Daoy (cell line): ENCODE data around the gene NUDT4B. TPM values are rescaled to one million over a fixed set of nuclear protein-coding genes. Genes with fewer than 3 reads are reported as not detected.
"Not testable (repeated sequence)": the region's sequence is repeated elsewhere in the genome, so short reads cannot be mapped to it uniquely, and the experiment has no call there.

ENCODE experiments used
- DNase-seq: peaks from one replicate; pipeline ENCODE4 v3.0.0-alpha.2; 2015; ENCODE audit warnings: low read depth
- total RNA-seq: library from RNA; depleted of rRNA; stranded (reverse); fragments of >200 nt; shearing (Covaris generic); gene quantifications from 2 replicates; pipeline ENCODE4 v1.2.3, GENCODE V29; 2014; rRNA removed

NUDT4B gene
- 5.7 and 30.9 TPM in 2 replicates for total RNA-seq

DNA sequence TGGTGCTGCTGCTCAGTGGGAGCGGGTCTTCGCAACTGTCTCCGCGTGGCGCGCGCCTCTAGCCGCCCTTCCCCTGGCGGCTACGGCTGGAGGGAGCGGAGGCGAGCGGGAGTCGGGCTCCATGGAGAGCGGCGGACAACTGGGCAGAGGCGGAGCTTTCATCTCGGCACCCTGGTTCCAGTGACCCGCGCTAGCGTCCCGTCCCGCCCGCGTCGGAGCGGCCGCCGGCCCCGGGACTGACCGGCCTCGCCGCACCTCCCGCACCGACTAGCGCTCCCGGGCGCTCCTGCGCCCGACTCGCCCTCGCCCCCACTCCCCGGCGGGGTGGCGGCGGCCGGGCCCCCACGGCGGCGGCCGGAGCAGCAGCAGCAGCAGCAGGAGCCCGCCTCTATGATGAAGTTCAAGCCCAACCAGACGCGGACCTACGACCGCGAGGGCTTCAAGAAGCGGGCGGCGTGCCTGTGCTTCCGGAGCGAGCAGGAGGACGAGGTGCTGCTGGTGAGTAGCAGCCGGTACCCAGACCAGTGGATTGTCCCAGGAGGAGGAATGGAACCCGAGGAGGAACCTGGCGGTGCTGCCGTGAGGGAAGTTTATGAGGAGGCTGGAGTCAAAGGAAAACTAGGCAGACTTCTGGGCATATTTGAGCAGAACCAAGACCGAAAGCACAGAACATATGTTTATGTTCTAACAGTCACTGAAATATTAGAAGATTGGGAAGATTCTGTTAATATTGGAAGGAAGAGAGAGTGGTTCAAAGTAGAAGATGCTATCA lies at the start of gene NUDT4B:
Gene NUDT4B (plus strand): TSS at position 212 of the 772 bp plus-strand sequence. CDS start 179 bp downstream, at position 391.
- DNase-seq, result not testable (repeated sequence)

DNA sequence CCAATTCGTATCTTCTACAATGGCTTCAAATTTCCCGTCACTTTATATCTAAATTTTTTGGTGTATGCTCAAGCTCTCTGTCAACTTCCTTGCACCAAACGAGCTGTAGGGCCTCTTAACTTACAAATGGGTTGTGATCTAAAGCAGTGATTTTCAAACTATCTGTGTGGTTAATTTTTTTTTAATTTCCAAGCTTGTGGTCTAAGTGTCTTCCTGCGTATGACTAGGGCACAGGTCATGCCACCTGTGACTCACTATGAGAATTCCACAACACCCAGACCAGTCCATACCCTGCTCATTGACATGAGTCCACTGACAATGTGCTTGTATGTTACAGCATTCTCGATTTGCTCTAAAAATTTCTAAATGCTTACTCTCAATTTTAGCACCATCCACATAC lies 49.2 kb upstream of the NUDT4B start:
- DNase-seq, result not testable (repeated sequence)

DNA sequence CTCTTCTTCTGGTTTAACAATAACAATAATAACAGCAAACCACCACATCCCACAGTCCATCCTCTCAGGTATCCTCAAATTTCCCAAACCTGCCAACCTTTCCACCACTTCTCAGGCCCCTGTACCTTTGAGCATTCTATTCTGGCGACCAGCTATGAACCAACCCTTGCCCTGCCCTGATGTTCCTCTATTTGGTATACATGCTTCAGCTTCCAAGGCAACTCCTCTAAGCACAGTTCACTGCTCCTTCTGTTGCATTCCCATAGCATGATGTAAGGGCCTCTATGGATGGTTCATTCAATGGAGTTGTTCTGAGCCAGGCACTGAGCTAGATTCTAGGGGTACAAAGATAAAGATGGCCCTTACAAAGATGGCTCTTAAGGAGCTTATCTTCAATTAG lies 46.3 kb upstream of the NUDT4B start:
- DNase-seq, result not testable (repeated sequence)

GRCh38 chr1:148703973-148704591 lies 44.5 kb upstream of the NUDT4B start:
- not testable (repeated sequence) for DNase-seq

DNA sequence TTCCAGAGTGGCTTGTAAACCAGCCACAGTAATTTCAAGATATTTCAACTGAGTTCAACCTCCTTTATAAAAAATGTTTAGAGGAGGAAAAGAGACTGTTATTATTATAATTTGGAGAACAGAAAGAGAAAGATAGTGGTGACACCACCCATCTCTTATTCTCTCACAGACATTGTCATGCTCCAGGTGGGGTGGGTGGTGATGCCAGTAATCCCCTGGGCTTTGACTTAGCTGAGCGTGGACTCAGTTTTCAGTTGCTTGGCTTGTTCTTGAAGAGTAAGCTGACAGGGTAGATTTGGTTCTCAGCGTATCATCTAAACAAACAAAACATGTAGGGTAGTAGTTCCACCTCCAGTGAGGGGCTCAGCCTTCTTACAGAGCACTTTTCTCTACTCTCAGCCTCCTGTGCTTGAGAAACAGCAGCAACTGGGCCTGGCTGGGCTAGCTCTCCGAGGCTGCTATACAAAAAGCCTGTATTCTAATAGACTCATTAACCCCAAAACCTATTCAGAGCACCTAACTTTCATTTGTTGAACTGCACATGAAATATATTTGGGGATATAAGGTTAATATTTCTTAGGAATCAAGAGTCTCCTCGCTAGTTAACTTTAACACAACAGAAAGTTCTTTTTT lies 43.1 kb upstream of the NUDT4B start:
- DNase-seq, result not testable (repeated sequence)

DNA sequence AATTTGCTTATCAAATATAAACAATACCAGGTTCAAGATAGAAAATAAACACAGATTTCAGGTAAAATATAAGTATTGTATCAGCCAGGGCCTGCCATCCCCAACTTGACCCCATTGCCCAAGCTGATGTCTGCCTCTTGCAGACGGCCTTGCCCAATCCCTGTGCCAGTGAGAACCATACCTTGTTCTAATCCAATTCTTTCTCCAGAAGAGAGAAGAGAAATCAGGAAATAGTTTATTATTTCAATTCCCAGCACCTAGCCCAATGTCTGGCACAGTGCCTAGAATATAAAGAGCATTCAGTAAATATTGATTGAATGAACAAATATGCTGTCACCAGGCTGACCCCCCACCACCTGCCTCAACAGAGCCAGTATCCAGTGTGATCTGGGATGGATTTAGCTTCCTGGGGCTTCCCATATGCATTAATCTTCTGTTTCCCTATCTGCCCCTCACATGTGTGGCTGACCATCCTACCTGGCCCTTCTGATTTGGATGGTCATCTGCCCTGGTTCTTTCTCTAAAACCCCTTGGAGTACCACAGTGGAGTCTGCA lies 39.7 kb upstream of the NUDT4B start:
- DNase-seq, result not testable (repeated sequence)

DNA sequence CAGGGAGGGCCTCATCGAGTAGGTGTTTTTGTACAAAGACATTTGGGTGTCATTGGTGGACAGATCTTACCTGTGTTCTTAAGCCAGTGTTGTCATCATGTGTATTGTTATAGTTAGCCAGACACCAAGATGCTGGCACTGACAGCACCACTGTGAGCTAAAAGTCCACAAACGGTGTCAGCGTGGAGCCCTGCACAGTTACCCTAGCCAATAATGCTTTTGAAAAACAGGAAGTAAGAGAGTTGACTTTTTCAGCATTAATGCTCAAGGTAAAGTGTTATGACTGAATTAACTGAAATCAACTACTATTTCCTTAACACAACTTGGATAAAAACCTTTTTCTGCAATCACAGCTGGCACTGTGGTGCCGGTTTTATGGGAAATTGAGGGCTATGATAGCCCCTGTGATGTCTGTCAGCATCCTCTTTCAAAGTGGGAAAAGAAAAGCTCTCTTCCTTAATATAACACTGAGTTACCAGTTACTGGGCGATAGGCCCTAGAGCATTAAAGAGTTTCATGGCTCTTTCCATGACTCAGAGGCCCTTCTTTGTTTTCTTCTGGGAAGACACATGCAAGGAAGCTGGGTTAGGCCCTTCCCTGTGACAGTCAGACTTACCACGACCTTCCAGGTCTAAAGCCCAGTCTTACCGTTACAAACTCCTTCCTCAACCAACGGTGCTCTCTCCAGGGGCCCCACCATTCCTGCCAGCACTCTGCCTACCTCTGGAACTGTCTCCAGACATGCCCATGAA lies 37.6 kb upstream of the NUDT4B start:
- DNase-seq, result not testable (repeated sequence)

DNA sequence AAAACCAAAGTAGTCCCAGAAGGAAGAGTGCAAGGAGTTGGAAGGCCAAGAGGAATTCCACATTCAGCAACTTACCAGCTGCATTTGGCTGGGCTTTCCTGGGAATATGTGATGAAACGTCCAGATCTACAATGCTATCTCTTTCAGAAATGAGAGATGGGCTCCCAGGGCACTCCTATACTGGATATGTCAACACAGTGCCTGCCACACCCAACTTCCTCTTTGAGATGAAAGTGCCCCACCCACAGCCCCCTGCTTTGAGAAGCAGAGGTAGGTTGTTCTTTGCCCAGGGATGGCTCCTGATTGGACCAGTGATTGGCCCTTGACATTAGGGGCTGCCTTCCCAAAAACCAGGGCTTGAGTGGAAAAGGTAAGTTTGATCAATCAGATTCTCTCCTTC lies 36.2 kb upstream of the NUDT4B start:
- DNase-seq, result not testable (repeated sequence)

DNA sequence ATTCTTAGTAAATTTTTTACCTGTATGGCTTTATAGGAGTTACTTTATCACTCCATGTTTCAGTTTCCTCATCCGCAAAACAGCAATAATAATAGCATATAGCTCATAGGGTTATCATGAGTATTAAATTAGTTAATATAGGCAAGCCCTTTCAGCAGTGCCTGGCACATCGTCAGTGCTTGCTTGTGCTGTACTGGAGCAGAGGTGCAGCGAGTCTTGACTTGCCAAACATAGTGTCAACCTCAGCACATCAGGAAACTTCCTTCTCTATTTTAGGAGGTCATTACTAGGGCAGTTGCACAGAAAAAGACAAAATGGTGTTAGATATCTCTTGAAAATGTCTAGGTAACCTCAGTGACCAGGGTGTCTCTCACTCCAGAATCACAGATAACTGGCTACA lies 33.1 kb upstream of the NUDT4B start:
- not testable (repeated sequence) for DNase-seq

GRCh38 chr1:148716966-148717520 lies 31.5 kb upstream of the NUDT4B start:
- DNase-seq, result not testable (repeated sequence)

GRCh38 chr1:148720918-148721317 lies 27.7 kb upstream of the NUDT4B start:
- not testable (repeated sequence) for DNase-seq

- not testable (repeated sequence) for DNase-seq
Observed at GRCh38 chr1:148722758-148723157, 25.8 kb upstream of the NUDT4B start.

DNA sequence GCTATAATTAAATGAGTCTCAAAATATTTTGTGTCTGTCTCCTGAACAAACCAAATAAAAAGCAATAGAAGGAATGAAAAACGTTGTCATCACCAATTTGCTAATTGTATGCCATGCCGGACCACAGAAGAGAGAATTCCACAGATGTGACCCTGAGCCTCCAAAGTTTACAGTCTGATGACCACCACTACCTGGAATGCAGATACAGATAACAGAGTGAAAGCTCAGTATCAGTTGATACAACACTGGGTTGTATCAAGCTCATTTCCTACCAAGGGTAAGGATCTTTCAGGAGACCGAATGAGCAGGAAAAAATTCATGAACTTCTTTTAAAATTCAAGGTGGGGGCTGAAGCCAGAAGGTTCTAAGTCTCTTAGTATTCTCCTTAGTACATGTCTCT lies 25.1 kb upstream of the NUDT4B start:
- not testable (repeated sequence) for DNase-seq

DNA sequence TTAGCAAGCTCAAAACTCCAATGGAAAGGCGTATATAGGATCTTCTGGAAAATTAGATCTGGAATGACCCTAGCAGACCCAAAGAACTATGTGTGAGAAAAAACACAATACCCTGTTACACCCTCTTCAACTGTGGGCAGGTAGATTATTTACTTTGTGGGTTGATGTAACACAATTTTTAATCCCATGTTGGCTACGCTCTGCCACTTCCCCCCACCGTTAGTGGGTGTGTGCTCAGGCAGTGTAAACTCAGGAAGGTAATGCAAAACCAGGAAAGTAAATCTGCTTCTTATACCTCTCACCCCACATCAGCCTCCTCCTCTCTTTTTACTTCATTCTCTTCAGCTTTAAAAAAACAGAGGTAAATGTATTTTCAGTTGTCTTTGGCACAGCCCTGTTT lies 23.7 kb upstream of the NUDT4B start:
- not testable (repeated sequence) for DNase-seq

DNA sequence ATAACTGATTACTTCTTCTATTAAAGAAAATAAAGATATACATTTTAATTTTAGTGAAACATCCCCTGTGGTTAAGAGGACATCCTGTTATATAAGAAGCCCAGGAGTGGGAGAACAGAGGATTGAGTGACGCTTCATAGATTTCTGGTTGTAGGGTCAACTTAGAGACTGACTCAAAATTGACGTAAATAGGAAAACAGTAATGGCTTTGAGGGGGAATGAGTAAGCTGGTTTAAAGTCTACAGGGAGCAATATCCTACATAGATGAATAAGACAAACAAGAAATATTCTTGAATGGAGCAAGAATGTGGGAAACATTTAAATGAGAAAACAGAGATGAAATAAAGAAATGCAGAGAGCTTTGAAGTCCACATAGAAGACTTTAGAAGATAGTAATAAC lies 20.7 kb upstream of the NUDT4B start:
- not testable (repeated sequence) for DNase-seq

- not testable (repeated sequence) for DNase-seq
Observed at GRCh38 chr1:148729128-148729527, 19.4 kb upstream of the NUDT4B start.

DNA sequence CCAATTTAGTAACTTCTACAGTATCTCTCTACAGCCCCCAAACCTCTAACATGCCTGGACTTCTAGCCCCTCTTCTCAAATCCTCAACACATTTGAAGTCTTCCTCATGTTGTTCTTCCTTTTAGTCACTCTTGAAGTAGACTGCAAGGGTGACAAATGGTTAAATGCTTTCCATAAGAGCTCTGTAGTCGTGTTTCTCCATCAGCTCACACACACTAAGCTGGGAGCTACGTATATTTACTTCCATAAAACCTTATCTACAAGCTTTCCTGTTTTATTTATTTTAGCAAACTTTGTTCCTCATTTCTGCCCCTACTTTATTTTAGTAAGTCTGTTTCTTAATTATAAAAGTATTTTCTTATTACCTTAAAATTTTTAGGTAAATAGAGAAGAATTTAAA lies 19.0 kb upstream of the NUDT4B start:
- not testable (repeated sequence) for DNase-seq

- DNase-seq, result not testable (repeated sequence)
Observed at GRCh38 chr1:148732277-148732676, 16.3 kb upstream of the NUDT4B start.

GRCh38 chr1:148733585-148734310 lies 14.8 kb upstream of the NUDT4B start:
- not testable (repeated sequence) for DNase-seq

DNA sequence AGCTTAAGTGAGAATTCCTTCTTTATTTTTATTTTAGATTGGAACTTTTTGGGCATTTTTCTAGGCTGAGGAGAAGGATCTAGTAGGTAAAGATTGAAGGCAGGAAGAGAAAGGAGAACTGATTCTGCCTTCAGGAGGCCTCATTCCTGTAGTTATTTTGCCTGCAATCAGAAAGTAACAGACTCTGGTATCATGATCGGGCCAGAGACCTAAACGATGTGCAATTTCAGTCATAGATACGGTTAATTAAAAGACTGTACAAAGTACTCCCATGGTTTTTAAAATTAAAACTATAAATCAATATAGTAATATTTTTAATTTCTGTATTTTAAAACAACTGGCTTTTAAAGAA lies 14.3 kb upstream of the NUDT4B start:
- DNase-seq, result not testable (repeated sequence)

DNA sequence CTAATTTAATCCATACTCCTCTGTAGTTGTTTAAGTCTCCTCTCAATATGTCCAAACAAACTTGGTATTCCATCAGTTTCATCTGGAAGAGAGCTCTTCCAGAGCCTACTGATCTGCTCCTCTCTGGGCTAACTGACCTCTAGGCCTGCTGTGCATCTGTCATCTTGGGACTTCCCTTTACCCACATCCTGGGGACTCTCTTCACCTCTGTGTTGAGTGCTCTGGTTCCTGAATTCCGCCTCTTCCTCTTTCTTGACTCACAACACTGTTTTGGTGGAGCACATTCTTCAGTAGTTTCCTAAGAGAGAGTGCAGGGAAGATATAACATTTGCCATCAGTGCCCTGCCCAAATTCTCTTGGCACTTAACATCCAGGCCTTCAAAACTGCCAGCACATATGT lies 13.0 kb upstream of the NUDT4B start:
- not testable (repeated sequence) for DNase-seq
